Right atrium auricular region (tissue), 2 donors: ENCODE measurements around the gene SPATA12. TPM values are rescaled to one million over a fixed set of nuclear protein-coding genes. Genes with fewer than 3 reads are reported as not detected.

Experiments used
- DNase-seq: peaks from one replicate; pipeline ENCODE4 v3.0.0-alpha.2; 2019; ENCODE audit warnings: low spot score
- H3K27ac ChIP-seq, 2 donors: fragments of 200-600 bp; sonication (generic); 1 replicate in 1 of 2; 2 replicates in 1 of 2; pipeline ENCODE4 v1.5.1; 2016 to 2019
- H3K27me3 ChIP-seq, 2 donors: fragments of 200-600 bp; sonication (generic); one replicate each; pipeline versions ENCODE4 v1.5.1 to v1.6.0; 2017 to 2019
- H3K36me3 ChIP-seq: fragments of 200-600 bp; sonication (generic); one replicate; pipeline ENCODE4 v1.5.1; 2016
- H3K4me1 ChIP-seq, 2 donors: fragments of 200-600 bp; sonication (generic); one replicate each; pipeline versions ENCODE4 v1.5.1 to v1.6.0; 2017 to 2019
- H3K4me3 ChIP-seq, 2 donors: fragments of 200-600 bp; sonication (generic); 1 replicate in 1 of 2; 2 replicates in 1 of 2; pipeline ENCODE4 v1.5.1; 2017 to 2019; ENCODE audit warnings: mild to moderate bottlenecking in 1 of 2, moderate library complexity in 1 of 2
- H3K9me3 ChIP-seq, 2 donors: fragments of 200-600 bp; sonication (generic); one replicate each; pipeline ENCODE4 v1.5.1; 2019
- CTCF ChIP-seq, 2 donors: fragments of 200-600 bp; sonication (generic); IDR thresholded peaks; one replicate each; pipeline ENCODE4 v1.5.1; 2019; ENCODE audit warnings: antibody characterized with exemption in 2 of 2
- total RNA-seq, 2 donors: library from RNA; depleted of rRNA; stranded (reverse); fragments of >200 nt; gene quantifications; one replicate each; pipeline ENCODE4 v1.1.0, GENCODE V29; 2016

The SPATA12 gene
- total RNA-seq, 2 donors from 2014 or later = not detected

- Histone ChIP-seq H3K4me1 (no peaks in the 10 kb centered on the region), H3K4me3 (no peak overlapping the region), H3K27me3 (no peaks in the 10 kb centered on the region), H3K9me3 (no peaks in the 10 kb centered on the region), H3K36me3 (no peaks in the 10 kb centered on the region), H3K27ac (no peak overlapping the region)
- no peak for TF ChIP-seq CTCF (IDR thresholded peaks at IDR 0.05)
- DNase-seq = no peak
These were observed 37.1 kb downstream of the SPATA12 start for GRCh38 chr3:57097536-57097935.

- no peaks in the 10 kb centered on the region for H3K36me3 ChIP-seq
- no peak for TF ChIP-seq CTCF (IDR thresholded peaks at IDR 0.05)
These were observed 38.2 kb downstream of the SPATA12 start for GRCh38 chr3:57098418-57099310.

GRCh38 chr3:57100046-57100695 lies 39.7 kb downstream of the SPATA12 start:
- no peaks in the 10 kb centered on the region for H3K9me3 ChIP-seq
- peak; percentile 75 to 95 for TF ChIP-seq CTCF (IDR thresholded peaks at IDR 0.05)
- no peaks in the 10 kb centered on the region for H3K4me1 ChIP-seq
- peak; percentile 87 for DNase-seq
- H3K4me3 ChIP-seq = no peak overlapping the region
- H3K27me3 ChIP-seq = no peaks in the 10 kb centered on the region
- H3K36me3 ChIP-seq = no peaks in the 10 kb centered on the region
- no peak overlapping the region for H3K27ac ChIP-seq

More at GRCh38 chr3:57098418-57099310, 38.2 kb downstream of the SPATA12 start:
- Histone ChIP-seq H3K27me3 (no peaks in the 10 kb centered on the region), H3K4me1 (no peaks in the 10 kb centered on the region), H3K4me3 (no peak overlapping the region), H3K9me3 (no peaks in the 10 kb centered on the region), H3K27ac (no peak overlapping the region)
- no peak for DNase-seq

GRCh38 chr3:57105585-57105984 lies 45.1 kb downstream of the SPATA12 start:
- H3K4me1 ChIP-seq = no peaks in the 10 kb centered on the region
- no peak overlapping the region for H3K27ac ChIP-seq
- TF ChIP-seq CTCF (IDR thresholded peaks at IDR 0.05) = no peak
- H3K9me3 ChIP-seq = no peaks in the 10 kb centered on the region
- DNase-seq = no peak
- H3K4me3 ChIP-seq = no peak overlapping the region
- no peaks in the 10 kb centered on the region for H3K36me3 ChIP-seq
- H3K27me3 ChIP-seq = no peaks in the 10 kb centered on the region

GRCh38 chr3:57108684-57109083 lies 48.2 kb downstream of the SPATA12 start:
- Histone ChIP-seq H3K4me1 (no peaks in the 10 kb centered on the region), H3K36me3 (no peaks in the 10 kb centered on the region), H3K27ac (no peak overlapping the region), H3K4me3 (no peak overlapping the region), H3K9me3 (no peaks in the 10 kb centered on the region), H3K27me3 (no peaks in the 10 kb centered on the region)
- TF ChIP-seq CTCF (IDR thresholded peaks at IDR 0.05) = no peak
- no peak for DNase-seq
